ENCODE data around the gene PLEKHA7. TPM values are rescaled to one million over a fixed set of nuclear protein-coding genes. Genes with fewer than 3 reads are reported as not detected.

The PLEKHA7 gene
- total RNA-seq, 2 donors from 2014 or later, result 17.5 to 21.9 TPM

GRCh38 chr11:16936643-16937042, 77.6 kb downstream of the PLEKHA7 start:
- DNase-seq, result no peak
- TF ChIP-seq, protein P1, sequence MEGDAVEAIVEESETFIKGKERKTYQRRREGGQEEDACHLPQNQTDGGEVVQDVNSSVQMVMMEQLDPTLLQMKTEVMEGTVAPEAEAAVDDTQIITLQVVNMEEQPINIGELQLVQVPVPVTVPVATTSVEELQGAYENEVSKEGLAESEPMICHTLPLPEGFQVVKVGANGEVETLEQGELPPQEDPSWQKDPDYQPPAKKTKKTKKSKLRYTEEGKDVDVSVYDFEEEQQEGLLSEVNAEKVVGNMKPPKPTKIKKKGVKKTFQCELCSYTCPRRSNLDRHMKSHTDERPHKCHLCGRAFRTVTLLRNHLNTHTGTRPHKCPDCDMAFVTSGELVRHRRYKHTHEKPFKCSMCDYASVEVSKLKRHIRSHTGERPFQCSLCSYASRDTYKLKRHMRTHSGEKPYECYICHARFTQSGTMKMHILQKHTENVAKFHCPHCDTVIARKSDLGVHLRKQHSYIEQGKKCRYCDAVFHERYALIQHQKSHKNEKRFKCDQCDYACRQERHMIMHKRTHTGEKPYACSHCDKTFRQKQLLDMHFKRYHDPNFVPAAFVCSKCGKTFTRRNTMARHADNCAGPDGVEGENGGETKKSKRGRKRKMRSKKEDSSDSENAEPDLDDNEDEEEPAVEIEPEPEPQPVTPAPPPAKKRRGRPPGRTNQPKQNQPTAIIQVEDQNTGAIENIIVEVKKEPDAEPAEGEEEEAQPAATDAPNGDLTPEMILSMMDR (conservative IDR thresholded peaks at IDR 0.05), result no peak
- H3K4me3 ChIP-seq (ENCODE audit: low read length), result no peak overlapping the region
- H3K27me3 ChIP-seq (ENCODE audit: control insufficient read depth, insufficient read depth, low read length, poor library complexity, severe bottlenecking), result no peaks in the 10 kb centered on the region
- H3K4me1 Mint-ChIP-seq, result peaks cover 17% of the 10 kb centered on the region
- H3K9me3 Mint-ChIP-seq, result no peaks in the 10 kb centered on the region
- peaks cover 24% of the 10 kb centered on the region for H3K4me1 ChIP-seq (ENCODE audit: control insufficient read depth, insufficient read depth, low read length)
- no peak overlapping the region for H3K9ac ChIP-seq (ENCODE audit: extremely low read depth, low read length, poor library complexity, severe bottlenecking)
- no peaks in the 10 kb centered on the region for H3K9me3 ChIP-seq (ENCODE audit: control insufficient read depth, low read length)
- H3K27ac Mint-ChIP-seq, result no peak overlapping the region
- H3K27ac ChIP-seq (ENCODE audit: low read depth, low read length), result no peak overlapping the region
- WGBS, 2 experiments (ENCODE audit: insufficient coverage in 1 of 2, insufficient read length in 1 of 2), result 71% methylated on average over 1 of the region's 1 CpG; no CpG with 5 or more reads in 1 of the 2 experiments
- H3K36me3 Mint-ChIP-seq (ENCODE audit: low read depth), result no peaks in the 10 kb centered on the region
- H3K4me3 Mint-ChIP-seq, result no peak overlapping the region
- no peaks in the 10 kb centered on the region for H3K36me3 ChIP-seq (ENCODE audit: control insufficient read depth, insufficient read depth, low read length)
- no peaks in the 10 kb centered on the region for H3K27me3 Mint-ChIP-seq (ENCODE audit: insufficient read depth)

DNA sequence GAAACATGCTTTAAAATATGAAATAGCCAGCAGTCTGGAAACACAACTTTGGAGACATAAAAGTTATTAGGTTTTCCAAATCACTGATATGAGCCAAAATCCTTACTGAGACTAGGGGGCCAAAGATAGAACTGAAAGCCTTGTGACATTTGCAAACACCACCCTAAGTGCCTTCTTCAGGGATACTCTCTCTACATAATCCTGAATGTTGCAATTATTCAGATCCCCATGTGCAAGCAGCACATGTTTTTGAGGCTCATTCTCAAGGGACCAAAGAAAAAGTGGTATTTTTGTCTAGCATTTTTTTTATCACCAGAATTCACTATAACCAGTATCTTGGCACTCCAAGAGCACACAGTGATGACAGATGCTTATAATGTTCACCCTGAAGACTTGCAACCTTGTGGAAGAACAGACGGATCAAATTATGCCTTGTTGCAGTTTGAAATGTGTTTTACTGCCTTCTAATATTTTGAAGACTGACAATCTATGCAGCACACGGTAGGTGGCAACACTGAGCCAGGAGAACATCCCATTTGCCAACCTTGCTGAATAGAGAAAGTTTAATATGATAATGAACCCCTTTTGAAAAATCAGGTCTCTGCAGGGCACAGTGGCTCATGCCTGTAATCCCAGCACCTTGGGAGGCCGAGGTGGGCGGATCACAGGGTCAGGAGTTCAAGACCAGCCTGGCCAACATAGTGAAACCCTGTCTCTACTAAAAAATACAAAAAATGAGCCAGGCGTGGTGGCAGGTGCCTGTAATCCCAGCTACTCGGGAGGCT, 78.5 kb downstream of the PLEKHA7 start:
- no peak overlapping the region for H3K4me3 ChIP-seq (ENCODE audit: low read length)
- no peak overlapping the region for H3K27ac ChIP-seq (ENCODE audit: low read depth, low read length)
- no peaks in the 10 kb centered on the region for H3K9me3 ChIP-seq (ENCODE audit: control insufficient read depth, low read length)
- H3K4me1 ChIP-seq (ENCODE audit: control insufficient read depth, insufficient read depth, low read length), result peaks cover 24% of the 10 kb centered on the region
- H3K4me3 Mint-ChIP-seq, result no peak overlapping the region
- TF ChIP-seq, protein P1 (conservative IDR thresholded peaks at IDR 0.05), result peak; percentile 83
- no peaks in the 10 kb centered on the region for H3K27me3 ChIP-seq (ENCODE audit: control insufficient read depth, insufficient read depth, low read length, poor library complexity, severe bottlenecking)
- 44 to 63% methylated on average over 4 to 6 of the region's 6 CpGs for WGBS, 2 experiments (ENCODE audit: insufficient coverage in 1 of 2, insufficient read length in 1 of 2)
- H3K9me3 Mint-ChIP-seq, result no peaks in the 10 kb centered on the region
- no peaks in the 10 kb centered on the region for H3K36me3 Mint-ChIP-seq (ENCODE audit: low read depth)
- DNase-seq, result peak; percentile 75
- H3K27me3 Mint-ChIP-seq (ENCODE audit: insufficient read depth), result no peaks in the 10 kb centered on the region
- no peaks in the 10 kb centered on the region for H3K36me3 ChIP-seq (ENCODE audit: control insufficient read depth, insufficient read depth, low read length)
- peaks cover 17% of the 10 kb centered on the region for H3K4me1 Mint-ChIP-seq
- no peak overlapping the region for H3K27ac Mint-ChIP-seq
- no peak overlapping the region for H3K9ac ChIP-seq (ENCODE audit: extremely low read depth, low read length, poor library complexity, severe bottlenecking)

DNA sequence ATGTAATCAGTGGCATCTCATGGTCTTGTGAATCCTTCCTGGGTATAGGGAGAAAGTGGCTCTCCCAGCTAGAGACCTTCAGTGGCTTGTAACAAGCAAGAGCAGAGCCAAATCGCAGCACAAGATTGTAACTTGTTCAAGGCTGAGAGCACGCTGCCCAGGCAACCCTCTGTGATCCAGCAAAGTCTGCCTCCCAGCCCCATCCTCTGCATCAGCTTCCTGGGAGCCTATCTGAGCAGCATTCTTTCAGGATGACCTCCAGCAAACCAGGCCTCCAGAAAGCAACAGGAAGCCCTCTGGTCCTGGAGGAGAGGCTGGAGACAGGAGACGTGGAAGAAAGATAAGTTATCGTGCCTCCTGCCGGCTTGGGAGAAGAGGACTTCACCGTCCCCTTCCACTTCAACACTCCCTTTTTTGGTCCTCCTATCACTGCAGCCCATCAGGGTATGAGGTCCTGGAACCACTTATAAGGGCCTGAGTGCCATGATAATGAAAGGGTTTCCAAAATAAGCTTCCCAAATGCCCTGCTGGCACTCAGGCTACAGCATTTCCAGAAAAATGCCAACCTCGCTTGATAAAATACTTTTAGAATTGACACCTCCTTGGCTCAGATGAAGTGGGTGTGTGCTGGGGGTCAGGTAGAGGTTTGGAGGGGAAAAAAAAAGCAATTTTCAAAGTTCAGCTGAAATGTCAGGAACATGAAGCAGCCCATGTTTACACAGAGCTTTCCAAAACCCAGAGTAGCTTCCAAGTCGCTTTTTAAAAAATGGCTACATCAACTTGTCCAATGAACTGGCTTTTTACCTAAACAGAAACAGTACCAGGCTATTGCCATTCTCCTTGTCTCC, 80.2 kb downstream of the PLEKHA7 start:
- H3K4me3 ChIP-seq (ENCODE audit: low read length), result no peak overlapping the region
- TF ChIP-seq, protein P1 (conservative IDR thresholded peaks at IDR 0.05), result peak; percentile 36
- no peaks in the 10 kb centered on the region for H3K36me3 Mint-ChIP-seq (ENCODE audit: low read depth)
- peaks cover 23% of the 10 kb centered on the region for H3K4me1 Mint-ChIP-seq
- H3K27ac Mint-ChIP-seq, result peak overlapping the region; percentile 4
- DNase-seq, result peak; percentile 77
- no peak overlapping the region for H3K27ac ChIP-seq (ENCODE audit: low read depth, low read length)
- no peaks in the 10 kb centered on the region for H3K9me3 Mint-ChIP-seq
- no peaks in the 10 kb centered on the region for H3K27me3 Mint-ChIP-seq (ENCODE audit: insufficient read depth)
- H3K9me3 ChIP-seq (ENCODE audit: control insufficient read depth, low read length), result no peaks in the 10 kb centered on the region
- WGBS, 2 experiments (ENCODE audit: insufficient coverage in 1 of 2, insufficient read length in 1 of 2), result 62 to 100% methylated on average over 1 to 8 of the region's 8 CpGs
- H3K27me3 ChIP-seq (ENCODE audit: control insufficient read depth, insufficient read depth, low read length, poor library complexity, severe bottlenecking), result no peaks in the 10 kb centered on the region
- no peak overlapping the region for H3K4me3 Mint-ChIP-seq
- no peaks in the 10 kb centered on the region for H3K36me3 ChIP-seq (ENCODE audit: control insufficient read depth, insufficient read depth, low read length)
- peaks cover 24% of the 10 kb centered on the region for H3K4me1 ChIP-seq (ENCODE audit: control insufficient read depth, insufficient read depth, low read length)
- H3K9ac ChIP-seq (ENCODE audit: extremely low read depth, low read length, poor library complexity, severe bottlenecking), result no peak overlapping the region
